Trophoblast cell (in vitro differentiated cells and primary cell): ENCODE data around the gene C1orf159.

Experiments used
- DNase-seq, 2 donors: peaks; one replicate each; pipeline ENCODE4 v3.0.0-alpha.2; 2016
- H2AFZ ChIP-seq: 2 replicates; pipeline ENCODE4 v1.6.1; 2013; ENCODE audit warnings: low read length, moderate library complexity, mild to moderate bottlenecking; ENCODE audit not compliant: insufficient read depth, poor library complexity
- H2AK5ac ChIP-seq: 2 replicates; pipeline ENCODE4 v1.6.1; 2013; ENCODE audit warnings: mild to moderate bottlenecking, low read length
- H2BK120ac ChIP-seq: 2 replicates; pipeline ENCODE4 v1.6.1; 2013; ENCODE audit warnings: low read length, mild to moderate bottlenecking, moderate library complexity; ENCODE audit not compliant: insufficient read depth, poor library complexity
- H2BK12ac ChIP-seq: 2 replicates; pipeline ENCODE4 v1.6.1; 2013; ENCODE audit warnings: mild to moderate bottlenecking, low read length, moderate library complexity
- H2BK5ac ChIP-seq: 2 replicates; pipeline ENCODE4 v1.6.1; 2013; ENCODE audit warnings: low read length, low read depth, moderate library complexity, mild to moderate bottlenecking; ENCODE audit not compliant: poor library complexity
- H3K14ac ChIP-seq: 2 replicates; pipeline ENCODE4 v1.6.1; 2013; ENCODE audit warnings: mild to moderate bottlenecking, low read length
- H3K18ac ChIP-seq: 2 replicates; pipeline ENCODE4 v1.6.1; 2013; ENCODE audit warnings: mild to moderate bottlenecking, low read length
- H3K23ac ChIP-seq: 2 replicates; pipeline ENCODE4 v1.6.1; 2013; ENCODE audit warnings: low read length
- H3K27ac ChIP-seq: 2 replicates; pipeline ENCODE4 v1.5.1; 2013; ENCODE audit warnings: low read depth, mild to moderate bottlenecking, inconsistent platforms, low read length, moderate library complexity
- H3K27me3 ChIP-seq: 2 replicates; pipeline ENCODE4 v1.6.1; 2013; ENCODE audit warnings: inconsistent platforms, mild to moderate bottlenecking, low read length, moderate library complexity; ENCODE audit not compliant: insufficient read depth
- H3K36me3 ChIP-seq, 2 experiments: 1 replicate in 1 of 2; 2 replicates in 1 of 2; pipeline ENCODE4 v1.6.1; 2013; ENCODE audit warnings: low read length in 2 of 2, mild to moderate bottlenecking in 2 of 2, moderate library complexity in 1 of 2; ENCODE audit not compliant: insufficient read depth in 2 of 2, control insufficient read depth in 1 of 2
- H3K4ac ChIP-seq: 2 replicates; pipeline ENCODE4 v1.6.1; 2013; ENCODE audit warnings: low read depth, mild to moderate bottlenecking, low read length, moderate library complexity
- H3K4me1 ChIP-seq, 2 experiments: 1 replicate in 1 of 2; 2 replicates in 1 of 2; pipeline ENCODE4 v1.6.1; 2013; ENCODE audit warnings: low read length in 2 of 2, mild to moderate bottlenecking in 2 of 2, moderate library complexity in 1 of 2; ENCODE audit not compliant: insufficient read depth in 2 of 2, control insufficient read depth in 1 of 2
- H3K4me2 ChIP-seq: 2 replicates; pipeline ENCODE4 v1.6.1; 2013; ENCODE audit warnings: inconsistent platforms, mild to moderate bottlenecking, low read length, moderate library complexity
- H3K4me3 ChIP-seq: 2 replicates; pipeline ENCODE4 v1.5.1; 2013; ENCODE audit warnings: mild to moderate bottlenecking, low read depth, low read length, inconsistent platforms
- H3K79me1 ChIP-seq: one replicate; pipeline ENCODE4 v1.6.1; 2013; ENCODE audit warnings: low read length
- H3K79me2 ChIP-seq: 2 replicates; pipeline ENCODE4 v1.6.1; 2013; ENCODE audit warnings: low read length, mild to moderate bottlenecking; ENCODE audit not compliant: control insufficient read depth, insufficient read depth, poor library complexity
- H3K9ac ChIP-seq: 2 replicates; pipeline ENCODE4 v1.6.1; 2013; ENCODE audit warnings: mild to moderate bottlenecking, low read length
- H3K9me3 ChIP-seq: 2 replicates; pipeline ENCODE4 v1.6.1; 2013; ENCODE audit warnings: low read depth, mild to moderate bottlenecking, control low read depth, inconsistent platforms, low read length; ENCODE audit not compliant: insufficient read depth
- H4K12ac ChIP-seq: 2 replicates; pipeline ENCODE4 v1.6.1; 2013; ENCODE audit warnings: low read depth, mild to moderate bottlenecking, low read length, moderate library complexity
- H4K8ac ChIP-seq: 2 replicates; pipeline ENCODE4 v1.6.1; 2013; ENCODE audit warnings: low read depth, mild to moderate bottlenecking, low read length, moderate library complexity
- H4K91ac ChIP-seq: one replicate; pipeline ENCODE4 v1.6.1; 2013; ENCODE audit warnings: low read depth, mild to moderate bottlenecking, low read length, moderate library complexity
- WGBS: extraction: QIAGEN DNeasy Blood & Tissue Kit; methylation state at CpG from one replicate; pipeline ENCODE4 v1.1.7; 2013; ENCODE audit warnings: missing lambda C conversion rate; ENCODE audit not compliant: insufficient read length, insufficient coverage; ENCODE audit errors: extremely low coverage; 5-methylcytosine and 5-hydroxymethylcytosine counted together

Gene C1orf159

GRCh38 chr1:1071486-1072298 is 44.2 kb downstream of the C1orf159 start:
- H3K9me3 ChIP-seq = peaks cover 4% of the 10 kb centered on the region
- H3K4me3 ChIP-seq = no peak overlapping the region
- H3K79me1 ChIP-seq = peaks cover 28% of the 10 kb centered on the region
- no CpG with 5 or more reads among the region's 56 CpGs for WGBS
- H3K79me2 ChIP-seq = peaks cover 2% of the 10 kb centered on the region
- no peak overlapping the region for H3K23ac ChIP-seq
- H3K36me3 ChIP-seq = no peaks in the 10 kb centered on the region
- peaks cover 36 to 45% of the 10 kb centered on the region in 2 experiments for H3K4me1 ChIP-seq
- H3K4ac ChIP-seq = peak overlapping the region; percentile 34
- no peak overlapping the region for H3K9ac ChIP-seq
- H3K27ac ChIP-seq = no peak overlapping the region
- no peak overlapping the region for H4K12ac ChIP-seq
- H3K4me2 ChIP-seq = no peak overlapping the region
- no peak for DNase-seq
- H3K18ac ChIP-seq = no peak overlapping the region
- H3K27me3 ChIP-seq = no peaks in the 10 kb centered on the region
- peak overlapping the region; percentile 48 for H4K91ac ChIP-seq
- H3K14ac ChIP-seq = no peak overlapping the region
- H2BK120ac ChIP-seq = no peak overlapping the region
- no peak overlapping the region for H2BK5ac ChIP-seq
- no peak overlapping the region for H4K8ac ChIP-seq
- peak overlapping the region; percentile 35 for H2AK5ac ChIP-seq
- no peak overlapping the region for H2AFZ ChIP-seq
- H2BK12ac ChIP-seq = peak overlapping the region; percentile 65

DNA sequence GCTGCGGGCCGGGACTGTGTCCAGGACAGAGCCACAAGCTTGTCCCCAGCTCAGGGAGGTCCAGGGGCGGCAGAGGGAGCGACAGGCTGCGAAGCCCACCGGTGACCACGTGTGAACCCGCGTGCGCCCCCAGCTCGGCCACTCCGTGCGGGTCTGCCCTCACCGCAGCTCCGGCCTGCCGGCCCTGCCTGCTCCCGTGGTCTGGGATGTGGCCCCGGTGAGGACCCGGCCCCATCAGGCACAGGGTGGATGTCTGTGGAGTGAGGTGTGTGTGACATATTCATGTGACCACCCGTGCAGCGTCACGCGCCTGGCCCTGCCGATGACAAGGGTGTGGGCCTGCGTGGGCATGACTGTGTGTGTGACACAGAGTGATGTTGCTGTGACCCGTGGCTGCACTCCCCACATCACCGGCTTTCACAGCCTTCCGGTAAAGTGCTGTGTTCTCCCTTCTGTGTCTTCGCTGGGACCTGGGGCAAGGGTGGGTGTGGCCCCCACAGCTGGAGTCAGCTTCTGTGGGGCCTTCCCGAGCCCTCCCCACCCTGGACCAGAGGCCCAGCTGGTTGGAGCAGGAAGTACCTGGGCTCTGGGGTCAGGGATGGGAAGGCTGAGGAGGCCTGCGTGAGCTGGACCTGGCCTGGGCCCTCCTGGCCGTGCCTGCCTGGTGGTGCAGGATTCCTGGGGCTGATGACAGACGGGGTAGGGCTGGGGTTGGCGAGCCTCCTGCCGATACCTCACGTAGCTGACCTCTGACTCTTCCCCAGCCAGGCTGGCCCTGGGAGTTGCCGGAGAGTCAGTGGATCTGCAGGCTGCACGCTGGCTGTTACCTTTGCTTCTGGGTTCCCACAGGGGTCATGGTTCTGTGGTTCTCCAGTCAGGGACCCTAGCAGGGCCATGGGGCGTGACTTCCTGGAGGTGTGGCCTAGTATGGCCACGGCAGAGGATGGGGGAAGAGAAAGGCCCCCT is 45.9 kb downstream of the C1orf159 start:
- peak overlapping the region; percentile 64 for H3K4me2 ChIP-seq
- H3K27ac ChIP-seq = peak overlapping the region; percentile 60
- peaks cover 6% of the 10 kb centered on the region for H3K9me3 ChIP-seq
- no CpG with 5 or more reads among the region's 40 CpGs for WGBS
- peak overlapping the region; percentile 42 for H2BK5ac ChIP-seq
- peak overlapping the region; percentile 48 for H2BK12ac ChIP-seq
- no peak overlapping the region for H3K23ac ChIP-seq
- H2AK5ac ChIP-seq = peak overlapping the region; percentile 45
- peaks cover 36 to 47% of the 10 kb centered on the region in 2 experiments for H3K4me1 ChIP-seq
- peak overlapping the region; percentile 62 for H4K91ac ChIP-seq
- H2BK120ac ChIP-seq = peak overlapping the region; percentile 69
- peak overlapping the region; percentile 53 for H4K8ac ChIP-seq
- H3K4me3 ChIP-seq = peak overlapping the region; percentile 79
- H3K4ac ChIP-seq = peak overlapping the region; percentile 33
- peak overlapping the region; percentile 19 for H3K18ac ChIP-seq
- peaks cover 25% of the 10 kb centered on the region for H3K79me1 ChIP-seq
- H3K9ac ChIP-seq = no peak overlapping the region
- peaks cover 2% of the 10 kb centered on the region for H3K79me2 ChIP-seq
- peak; percentile 94 to 95 for DNase-seq
- H3K36me3 ChIP-seq = no peaks in the 10 kb centered on the region
- peak overlapping the region; percentile 38 for H3K14ac ChIP-seq
- H3K27me3 ChIP-seq = no peaks in the 10 kb centered on the region
- H4K12ac ChIP-seq = no peak overlapping the region
- H2AFZ ChIP-seq = peak overlapping the region; percentile 53

GRCh38 chr1:1069056-1069710 is 46.7 kb downstream of the C1orf159 start:
- Histone ChIP-seq H3K79me2 (peaks cover 2% of the 10 kb centered on the region), H2AFZ (peak overlapping the region; percentile 53), H3K9me3 (peaks cover 6% of the 10 kb centered on the region), H2BK5ac (no peak overlapping the region), H3K4me2 (peak overlapping the region; percentile 64), H3K9ac (no peak overlapping the region), H3K14ac (peak overlapping the region; percentile 38), H3K27me3 (no peaks in the 10 kb centered on the region), H2AK5ac (no peak overlapping the region), H3K18ac (peak overlapping the region; percentile 19), H3K4ac (no peak overlapping the region), H3K79me1 (peaks cover 29% of the 10 kb centered on the region), H3K23ac (no peak overlapping the region), H4K12ac (no peak overlapping the region), H3K36me3 (no peaks in the 10 kb centered on the region), H3K4me3 (peak overlapping the region; percentile 79), H2BK12ac (no peak overlapping the region), H3K4me1 (peaks cover 36 to 44% of the 10 kb centered on the region in 2 experiments), H3K27ac (peak overlapping the region; percentile 60), H2BK120ac (peak overlapping the region; percentile 17), H4K91ac (peak overlapping the region; percentile 62), H4K8ac (peak overlapping the region; percentile 53)
- DNase-seq = peak; percentile 92 to 96
- WGBS = no CpG with 5 or more reads among the region's 75 CpGs

DNA sequence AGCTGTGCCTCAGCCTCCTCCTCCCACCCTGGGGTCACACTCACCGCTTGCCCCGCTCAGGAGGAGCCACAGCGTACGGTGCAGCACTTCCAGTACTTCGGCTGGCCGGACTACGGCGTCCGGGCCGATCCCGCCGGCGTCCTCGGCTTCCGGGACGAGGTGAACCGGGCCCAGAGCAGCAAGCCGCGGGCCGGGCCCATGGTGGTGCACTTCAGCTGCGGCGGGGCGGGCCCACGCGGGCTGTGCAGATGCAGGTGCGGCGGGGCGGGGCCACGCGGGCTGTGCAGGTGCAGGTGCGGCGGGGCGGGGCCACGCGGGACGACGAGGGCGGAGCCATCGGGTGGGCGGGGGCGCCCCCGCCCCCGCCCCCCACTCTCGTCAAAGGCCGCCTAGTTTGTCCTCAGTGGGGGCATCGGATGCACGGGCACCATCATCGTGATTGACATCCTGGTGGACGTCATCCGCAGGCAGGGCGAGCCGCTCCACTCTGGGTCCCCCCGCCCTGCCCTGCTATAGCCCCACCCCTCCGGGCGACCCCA is 47.3 kb downstream of the C1orf159 start:
- Histone ChIP-seq H3K9ac (no peak overlapping the region), H2AK5ac (no peak overlapping the region), H4K8ac (no peak overlapping the region), H3K9me3 (peaks cover 6% of the 10 kb centered on the region), H3K79me1 (peaks cover 30% of the 10 kb centered on the region), H3K23ac (no peak overlapping the region), H3K18ac (no peak overlapping the region), H3K36me3 (no peaks in the 10 kb centered on the region), H3K79me2 (peaks cover 2% of the 10 kb centered on the region), H4K91ac (no peak overlapping the region), H2BK5ac (no peak overlapping the region), H3K27ac (no peak overlapping the region), H3K4ac (no peak overlapping the region), H2BK12ac (no peak overlapping the region), H3K4me3 (peak overlapping the region; percentile 79), H4K12ac (no peak overlapping the region), H3K27me3 (no peaks in the 10 kb centered on the region), H3K4me1 (peaks cover 35 to 44% of the 10 kb centered on the region in 2 experiments), H2BK120ac (no peak overlapping the region), H3K4me2 (peak overlapping the region; percentile 56), H2AFZ (no peak overlapping the region), H3K14ac (no peak overlapping the region)
- peak; percentile 87 to 90 for DNase-seq
- no CpG with 5 or more reads among the region's 55 CpGs for WGBS
